PC-9 (cell line): ENCODE results near the gene ABTB1. TPM values are rescaled to one million over a fixed set of nuclear protein-coding genes. Genes with fewer than 3 reads are reported as not detected.
A peak's percentile ranks its signal among the peaks of the same experiment; 100 is the strongest.

ENCODE experiments used
- BruUV-seq: library from RNA; stranded (reverse); fragments of 400-500 nt; replicated peaks from 2 replicates; lab custom pipeline; 2021; lab: Mats Ljungman, UMichigan
- CTCF ChIA-PET: fragments of 300-600 bp; sonication (Branson Sonifier 250); formaldehyde crosslinking; loops from one replicate; lab custom pipeline; 2022; ENCODE audit warnings: antibody characterized with exemption; lab: Charles Lee
- POLR2A ChIA-PET: fragments of 300-600 bp; sonication (Branson Sonifier 250); formaldehyde crosslinking; loops from one replicate; lab custom pipeline; 2022; ENCODE audit warnings: antibody characterized with exemption; ENCODE audit not compliant: unreplicated experiment; lab: Charles Lee
- DNase-seq, 2 experiments: peaks; one replicate each; pipeline versions ENCODE4 v3.0.0 to v3.0.0-alpha.2; 2015 to 2022; ENCODE audit warnings: mixed read lengths in 1 of 2
- H2AFZ ChIP-seq: fragments of 200-600 bp; sonication (generic); 2 replicates; pipeline ENCODE4 v1.8.1; 2017; ENCODE audit warnings: antibody characterized with exemption
- H3F3A ChIP-seq: fragments of 200-600 bp; sonication (generic); 2 replicates; pipeline ENCODE4 v1.8.1; 2017; ENCODE audit warnings: antibody characterized with exemption, mild to moderate bottlenecking, low read depth; ENCODE audit not compliant: insufficient read depth
- H3K27ac ChIP-seq: fragments of 200-600 bp; sonication (generic); 2 replicates; pipeline ENCODE4 v1.6.1; 2016; ENCODE audit warnings: mixed run types
- H3K27me3 ChIP-seq: fragments of 200-600 bp; sonication (generic); 2 replicates; pipeline ENCODE4 v1.6.1; 2016; ENCODE audit warnings: low read depth, mixed run types; ENCODE audit not compliant: insufficient read depth
- H3K36me3 ChIP-seq: fragments of 200-600 bp; sonication (generic); 2 replicates; pipeline ENCODE4 v1.6.1; 2016; ENCODE audit warnings: low read depth, mixed run types
- H3K4me1 ChIP-seq: fragments of 200-600 bp; sonication (generic); replicated peaks from 2 replicates; pipeline ENCODE4 v1.6.1; 2016; ENCODE audit warnings: mixed run types; ENCODE audit not compliant: insufficient read depth
- H3K4me2 ChIP-seq: fragments of 200-600 bp; sonication (generic); 2 replicates; pipeline ENCODE4 v1.6.1; 2017; ENCODE audit warnings: mixed run types
- H3K4me3 ChIP-seq: fragments of 200-600 bp; sonication (generic); 2 replicates; pipeline ENCODE4 v1.6.1; 2016; ENCODE audit warnings: mixed run types
- H3K79me2 ChIP-seq: fragments of 200-600 bp; sonication (generic); 2 replicates; pipeline ENCODE4 v1.6.1; 2017; ENCODE audit warnings: low read depth, mixed run types
- H3K9me2 ChIP-seq: fragments of 200-600 bp; sonication (generic); 2 replicates; pipeline ENCODE4 v1.8.1; 2017; ENCODE audit warnings: mild to moderate bottlenecking; ENCODE audit not compliant: insufficient read depth
- H3K9me3 ChIP-seq: fragments of 200-600 bp; sonication (generic); 2 replicates; pipeline ENCODE4 v1.8.1; 2016; ENCODE audit warnings: low read depth; ENCODE audit not compliant: insufficient read depth
- H4K20me1 ChIP-seq: fragments of 200-600 bp; sonication (generic); 2 replicates; pipeline ENCODE4 v1.8.1; 2017; ENCODE audit not compliant: insufficient read depth
- CTCF ChIP-seq: fragments of 200-600 bp; sonication (generic); conservative IDR thresholded peaks from 2 replicates; pipeline ENCODE4 v1.6.1; 2017; ENCODE audit warnings: mixed run types, antibody characterized with exemption, mild to moderate bottlenecking, moderate library complexity
- EZH2 ChIP-seq: fragments of 200-600 bp; sonication (generic); IDR thresholded peaks from 2 replicates; pipeline ENCODE4 v1.8.0; 2017; ENCODE audit warnings: antibody characterized with exemption, low read depth
- intact Hi-C: fragments of 100-400 bp; cut with micrococcal nuclease; formaldehyde crosslinking; loops from one replicate; pipeline ENCODE4 v1.10.0; 2022; ENCODE audit not compliant: unreplicated experiment
- total RNA-seq: library from RNA; stranded (reverse); gene quantifications from 2 replicates; pipeline ENCODE4 v1.2.3, GENCODE V29; 2021

The ABTB1 gene
- total RNA-seq, 1 experiment from 2014 or later, result 39.1 TPM

GRCh38 chr3:127689266-127689860, 16.6 kb downstream of the ABTB1 start:
- Histone ChIP-seq H3K9me3 (no peaks in the 10 kb centered on the region), H3K9me2 (no peaks in the 10 kb centered on the region), H3K27ac (peak overlapping the region; percentile 94), H3K27me3 (no peaks in the 10 kb centered on the region), H2AFZ (no peak overlapping the region), H3K4me2 (peak overlapping the region; percentile 66), H3K36me3 (no peaks in the 10 kb centered on the region), H3F3A (peaks cover 15% of the 10 kb centered on the region), H4K20me1 (no peaks in the 10 kb centered on the region), H3K79me2 (no peaks in the 10 kb centered on the region), H3K4me3 (no peak overlapping the region), H3K4me1 (peaks cover 23% of the 10 kb centered on the region)
- intact Hi-C loops, result no loop called here
- ChIA-PET POLR2A (interaction anchor here (0.9 to 1.1 kb wide), 2 partner anchors 9 to 130 kb away, joined by 3 to 5 read pairs; no protein-coding TSS in a partner anchor), CTCF (no interaction called here)
- no peak for DNase-seq
- BruUV-seq, result TSS peak; percentile 29
- TF ChIP-seq CTCF (no peak), EZH2 (no peak)

DNA sequence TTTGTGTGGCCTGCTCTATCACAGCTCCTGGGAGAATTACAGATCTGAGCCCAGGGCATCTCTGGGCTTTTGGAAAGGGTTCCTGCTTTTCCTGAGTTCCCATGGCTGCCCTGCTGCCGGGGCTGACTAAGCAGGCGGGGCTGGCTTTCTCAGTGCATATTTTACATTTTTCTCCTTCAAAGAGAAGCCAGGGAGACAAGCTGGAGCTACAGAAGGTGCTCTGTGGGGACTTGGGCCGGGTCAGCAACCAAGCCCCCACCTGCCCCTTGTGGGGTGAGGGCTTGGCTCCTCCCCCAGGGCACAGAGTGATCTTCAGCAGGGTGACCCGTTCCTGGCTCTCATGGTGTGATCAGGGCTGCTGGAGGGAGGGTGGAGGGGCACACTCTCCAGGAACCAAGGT, 17.4 kb downstream of the ABTB1 start:
- H3F3A ChIP-seq, result peaks cover 15% of the 10 kb centered on the region
- peak overlapping the region; percentile 94 for H3K27ac ChIP-seq
- POLR2A ChIA-PET, result interaction anchor here (0.5 to 1.1 kb wide), 3 partner anchors 10 to 129 kb away, joined by 3 to 5 read pairs (median 3); no protein-coding TSS in a partner anchor
- H3K9me3 ChIP-seq, result no peaks in the 10 kb centered on the region
- no peak for TF ChIP-seq EZH2
- no peak for TF ChIP-seq CTCF
- H3K27me3 ChIP-seq, result no peaks in the 10 kb centered on the region
- DNase-seq, result peak; percentile 79 to 86
- H3K4me1 ChIP-seq, result peaks cover 23% of the 10 kb centered on the region
- no peaks in the 10 kb centered on the region for H4K20me1 ChIP-seq
- no peaks in the 10 kb centered on the region for H3K9me2 ChIP-seq
- no peak overlapping the region for H2AFZ ChIP-seq
- H3K36me3 ChIP-seq, result no peaks in the 10 kb centered on the region
- no peak overlapping the region for H3K4me3 ChIP-seq
- CTCF ChIA-PET, result interaction anchor here (0.7 to 1.0 kb wide), 2 partner anchors 53 to 444 kb away, joined by 3 read pairs; no protein-coding TSS in a partner anchor
- H3K4me2 ChIP-seq, result peak overlapping the region; percentile 66
- intact Hi-C loops, result loop anchor here (1.0 to 2.0 kb wide), 7 partner anchors 17 to 281 kb away; partner anchors contain the start of genes ABTB1 and TPRA1
- H3K79me2 ChIP-seq, result no peaks in the 10 kb centered on the region
- BruUV-seq, result no TSS peak

GRCh38 chr3:127690823-127691452, 18.2 kb downstream of the ABTB1 start:
- Histone ChIP-seq H3K4me3 (no peak overlapping the region), H3F3A (peaks cover 15% of the 10 kb centered on the region), H3K9me2 (no peaks in the 10 kb centered on the region), H4K20me1 (no peaks in the 10 kb centered on the region), H3K9me3 (no peaks in the 10 kb centered on the region), H2AFZ (no peak overlapping the region), H3K4me2 (peak overlapping the region; percentile 66), H3K27me3 (no peaks in the 10 kb centered on the region), H3K79me2 (no peaks in the 10 kb centered on the region), H3K27ac (peak overlapping the region; percentile 94), H3K4me1 (peaks cover 23% of the 10 kb centered on the region), H3K36me3 (no peaks in the 10 kb centered on the region)
- intact Hi-C loops, result loop anchor here (1.0 to 2.0 kb wide), 8 partner anchors 18 to 280 kb away; partner anchors contain the start of genes ABTB1, MGLL and TPRA1
- no TSS peak for BruUV-seq
- ChIA-PET POLR2A (interaction anchor here (0.5 to 1.0 kb wide), 2 partner anchors 55 to 57 kb away, joined by 3 read pairs; no protein-coding TSS in a partner anchor), CTCF (interaction anchor here (0.6 to 1.7 kb wide), 9 partner anchors 52 to 866 kb away, joined by 3 to 8 read pairs (median 3); no protein-coding TSS in a partner anchor)
- peak; percentile 67 for TF ChIP-seq CTCF
- no peak for TF ChIP-seq EZH2
- peak; percentile 41 to 70 for DNase-seq
